Left kidney (tissue), 2 donors: Measurements from ENCODE around the gene FOXD1. TPM values are rescaled to one million over a fixed set of nuclear protein-coding genes. Genes with fewer than 3 reads are reported as not detected.

Experiments used
- DNase-seq: peaks from one replicate; pipeline ENCODE4 v3.0.0-alpha.2; 2013
- polyA plus RNA-seq: library from polyadenylated mRNA; unstranded; fragments of 120-200 nt; gene quantifications from one replicate; pipeline ENCODE4 v1.2.1, GENCODE V29; 2013; ENCODE audit not compliant: insufficient read length

The FOXD1 gene
- polyA plus RNA-seq, 1 donor: 11.1 TPM

DNA sequence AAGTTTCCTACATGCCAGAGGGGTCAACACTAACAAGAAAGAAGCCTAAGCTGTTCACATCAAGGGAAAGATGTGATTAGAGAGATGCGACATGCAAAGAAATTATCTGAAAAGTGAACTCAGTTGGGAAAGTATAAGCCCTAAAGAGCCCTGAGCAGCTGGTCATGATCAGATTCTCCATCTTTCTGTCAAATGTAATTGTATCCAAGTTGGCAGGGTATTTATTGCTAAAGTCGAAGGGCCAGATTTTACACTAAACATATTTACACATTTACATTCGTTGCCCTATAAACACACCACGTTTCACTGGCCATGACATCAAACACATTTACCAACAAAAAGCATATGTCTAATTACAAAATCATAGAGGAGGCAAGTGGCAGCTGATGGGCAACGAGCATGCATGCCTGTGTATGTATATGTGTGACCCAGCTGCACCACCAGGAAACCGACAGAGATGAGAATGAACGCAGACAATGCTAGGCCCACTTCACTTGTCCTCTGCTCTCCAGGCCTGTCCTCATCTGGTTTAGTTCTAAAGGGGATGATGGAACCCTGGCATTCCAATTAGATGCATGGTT lies 6.3 kb downstream of the FOXD1 start:
- DNase-seq: no peak

- no peak for DNase-seq
Observed at GRCh38 chr5:73441378-73441777, 7.2 kb downstream of the FOXD1 start.

DNA sequence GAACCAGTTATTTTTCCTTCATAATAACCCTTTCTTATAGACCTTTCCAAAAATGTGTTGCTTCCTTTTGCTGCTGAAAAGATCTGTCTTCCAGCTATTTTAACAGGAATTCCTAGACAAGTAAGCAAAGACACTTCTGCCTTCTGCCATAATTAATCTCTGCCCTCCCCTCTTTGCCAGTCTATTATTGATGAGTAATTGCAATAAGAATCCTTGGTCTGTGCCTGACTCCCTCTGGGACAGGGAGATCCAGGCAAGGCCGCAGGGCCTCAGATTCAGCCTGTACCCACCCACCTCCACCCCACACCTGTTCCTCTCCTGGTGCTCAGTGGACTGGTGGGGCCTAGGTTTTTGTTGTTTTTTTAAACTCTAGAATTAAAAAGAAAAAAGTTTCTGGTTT lies 8.3 kb downstream of the FOXD1 start:
- no peak for DNase-seq

GRCh38 chr5:73438645-73439470 lies 9.7 kb downstream of the FOXD1 start:
- DNase-seq: no peak

DNA sequence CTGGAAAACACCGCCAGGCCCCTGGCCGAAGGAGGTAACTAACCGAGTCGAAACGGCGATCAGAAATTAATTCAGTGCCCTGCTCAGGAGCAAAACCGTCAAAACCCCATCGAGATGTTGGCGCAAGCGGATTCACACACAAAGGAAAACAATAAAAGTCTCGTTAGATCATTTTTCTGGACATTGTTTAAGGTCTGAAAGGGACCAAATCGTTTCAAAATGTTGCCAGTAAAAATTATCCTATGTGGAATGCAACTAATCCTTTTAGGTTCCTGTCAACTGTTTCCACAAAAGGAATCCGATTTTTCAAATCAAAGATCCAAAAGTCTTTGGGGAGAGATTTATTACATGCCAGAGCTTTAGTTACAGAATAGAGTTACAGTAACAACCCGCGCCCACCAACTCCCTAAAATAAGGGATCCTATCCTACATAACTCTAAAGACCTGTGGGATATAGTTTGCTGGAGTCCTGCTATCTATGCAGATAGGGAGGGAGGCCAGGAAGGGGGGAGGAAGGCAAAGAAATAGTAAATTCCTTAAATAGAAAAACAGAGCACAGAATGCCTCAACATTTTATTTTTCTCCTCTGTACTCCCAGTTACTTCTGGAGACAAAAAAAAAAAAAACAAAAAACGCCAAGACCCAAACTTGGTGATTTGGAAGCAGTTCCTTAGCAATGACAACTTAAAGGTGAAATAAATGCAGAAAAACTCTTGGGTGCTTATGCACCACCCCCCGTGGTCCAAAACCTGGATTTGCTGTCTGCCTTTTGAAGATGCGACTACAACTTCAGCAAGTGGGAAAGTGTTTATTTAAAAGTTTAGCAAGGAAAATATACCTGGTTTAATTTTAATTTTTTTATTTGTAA lies 10.6 kb downstream of the FOXD1 start:
- no peak for DNase-seq

DNA sequence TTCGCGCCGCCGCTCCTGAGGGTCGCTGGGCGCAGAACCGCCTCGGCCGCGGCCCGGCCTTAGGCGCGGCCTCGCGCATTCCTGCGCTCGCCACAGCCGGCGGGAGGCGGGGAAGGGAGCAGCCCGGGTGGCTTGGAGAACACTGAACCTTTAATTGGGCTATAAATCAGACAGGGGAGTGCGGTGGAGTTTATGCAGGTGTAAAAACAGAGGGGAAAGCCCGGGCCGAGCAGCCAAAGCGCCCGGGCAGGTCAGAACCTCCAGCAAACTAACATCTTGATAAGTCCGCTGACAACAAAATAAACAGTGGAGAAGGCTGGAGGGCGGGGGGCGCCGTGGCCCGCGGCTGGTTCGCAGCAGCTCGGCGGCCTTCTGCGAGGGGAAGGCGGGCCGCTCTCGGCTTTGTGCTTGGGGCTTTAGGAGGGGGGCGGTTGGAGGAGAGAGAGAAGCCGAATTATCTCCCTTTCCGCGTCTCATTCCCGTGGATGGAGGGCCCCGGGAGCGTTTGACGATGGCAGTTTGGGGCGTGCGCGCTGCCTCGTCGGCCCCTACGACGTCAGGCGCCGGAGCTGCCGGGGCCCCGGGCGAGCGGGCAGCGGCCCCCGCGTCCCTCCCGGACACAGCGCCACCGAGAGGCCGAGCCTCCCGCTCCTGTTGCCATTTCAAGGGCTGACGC lies 11.3 kb downstream of the FOXD1 start:
- DNase-seq: peak; percentile 93

DNA sequence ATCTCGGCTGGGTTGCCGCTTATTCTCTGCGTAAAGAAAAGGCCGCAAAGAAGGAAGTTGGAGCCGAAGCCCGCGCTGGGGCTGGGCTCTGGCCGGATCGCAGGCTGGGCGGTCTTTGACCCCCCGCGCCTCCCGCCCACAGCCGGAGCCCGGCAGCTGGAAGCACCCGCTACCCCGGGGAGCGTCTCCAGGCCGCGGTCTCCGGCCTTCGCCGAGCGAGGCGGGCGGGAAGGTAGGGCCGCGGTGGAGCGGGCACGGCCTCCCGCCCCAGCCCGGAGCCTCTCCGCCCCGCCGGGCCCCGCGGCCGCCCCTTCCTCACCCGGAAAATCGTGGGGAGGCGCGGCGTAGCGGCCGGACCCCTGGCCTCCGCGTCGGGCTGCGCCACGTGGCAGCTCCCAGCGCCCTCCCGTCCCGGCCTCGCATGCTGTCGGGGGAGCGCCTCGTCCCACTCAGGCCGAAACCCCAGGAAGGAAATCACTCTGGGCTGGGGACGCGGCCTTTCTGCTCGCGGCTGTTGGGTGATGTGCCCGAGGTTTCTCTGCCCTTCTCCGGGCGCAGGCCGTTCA lies 12.0 kb downstream of the FOXD1 start:
- DNase-seq: no peak

DNA sequence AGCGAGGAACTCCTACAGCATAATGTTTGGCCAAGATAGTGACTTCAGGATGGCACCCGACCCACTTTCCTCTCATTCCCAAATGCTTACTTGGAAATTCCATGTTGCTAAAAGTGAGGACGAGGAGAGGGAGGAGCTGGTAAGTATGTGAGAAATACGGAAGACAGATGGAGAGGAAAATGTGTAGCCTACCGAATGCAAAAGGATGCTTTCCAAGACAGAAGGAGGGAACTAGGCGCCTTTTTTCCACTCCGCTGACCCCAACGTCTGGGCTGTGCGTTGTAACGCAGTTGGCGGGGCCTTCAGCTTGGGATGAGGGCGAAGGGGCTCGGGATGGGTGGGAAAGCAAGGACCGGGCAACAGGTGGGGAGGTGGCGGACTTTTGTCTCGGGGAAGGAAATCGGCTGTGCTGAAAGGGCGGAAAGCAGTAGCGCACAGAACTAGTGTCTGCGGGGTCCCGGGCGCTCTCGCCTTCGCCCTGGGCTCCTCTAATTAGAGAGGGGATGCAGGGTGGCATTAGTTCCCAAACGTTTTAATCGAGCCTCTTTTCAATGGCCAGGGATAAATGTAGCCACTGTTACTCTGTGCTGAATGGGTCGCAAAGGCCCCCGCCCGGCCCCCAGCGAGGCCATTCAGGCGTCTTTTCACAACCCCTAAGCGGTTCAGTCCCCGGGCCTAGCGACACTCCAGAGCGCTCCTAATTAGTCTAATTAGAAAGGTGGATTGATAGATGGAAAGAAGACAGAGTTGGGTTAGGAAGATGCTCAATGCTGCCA lies 12.6 kb downstream of the FOXD1 start:
- no peak for DNase-seq

DNA sequence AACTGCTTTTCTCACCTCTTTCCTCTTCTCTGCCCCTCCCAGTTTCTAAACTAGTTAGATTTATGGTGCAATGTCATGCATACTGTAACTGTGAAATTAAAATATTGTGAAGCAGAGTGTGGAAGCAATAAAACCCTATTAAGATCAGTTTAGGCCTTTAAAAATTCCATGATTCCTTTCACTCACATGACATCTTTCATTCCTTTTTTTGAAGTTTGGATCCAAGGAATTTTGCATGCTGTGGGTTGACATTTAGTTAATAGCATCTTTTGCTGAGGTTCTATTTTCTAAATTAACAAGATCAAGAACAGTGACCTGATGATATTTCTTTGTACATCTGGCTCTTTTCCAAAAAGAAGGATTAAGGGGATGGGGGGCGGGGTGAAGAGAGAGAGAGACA lies 13.7 kb downstream of the FOXD1 start:
- no peak for DNase-seq

- no peak for DNase-seq
Observed at GRCh38 chr5:73434461-73434860, 14.1 kb downstream of the FOXD1 start.

DNA sequence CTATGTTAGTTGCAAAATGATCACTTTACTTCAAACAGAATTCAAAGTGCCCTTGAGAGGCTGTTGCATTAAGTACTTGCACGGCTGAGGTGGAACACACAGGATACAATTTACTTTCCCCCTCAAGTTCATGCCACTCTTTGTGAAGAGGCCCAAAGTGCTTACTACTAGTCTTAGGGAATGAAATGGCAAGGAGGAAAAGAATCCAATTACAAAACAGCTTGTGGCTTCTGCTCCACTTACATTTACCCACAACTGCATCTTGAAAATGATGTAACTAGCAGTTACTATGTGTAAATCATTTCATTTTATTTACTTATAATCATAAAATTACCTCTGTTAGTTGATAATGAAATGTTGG lies 14.6 kb downstream of the FOXD1 start:
- no peak for DNase-seq

- DNase-seq: no peak
Observed at GRCh38 chr5:73433272-73433981, 15.2 kb downstream of the FOXD1 start.

- DNase-seq: no peak
Observed at GRCh38 chr5:73431204-73431851, 17.2 kb downstream of the FOXD1 start.

GRCh38 chr5:73426034-73426433 lies 22.5 kb downstream of the FOXD1 start:
- DNase-seq: no peak

DNA sequence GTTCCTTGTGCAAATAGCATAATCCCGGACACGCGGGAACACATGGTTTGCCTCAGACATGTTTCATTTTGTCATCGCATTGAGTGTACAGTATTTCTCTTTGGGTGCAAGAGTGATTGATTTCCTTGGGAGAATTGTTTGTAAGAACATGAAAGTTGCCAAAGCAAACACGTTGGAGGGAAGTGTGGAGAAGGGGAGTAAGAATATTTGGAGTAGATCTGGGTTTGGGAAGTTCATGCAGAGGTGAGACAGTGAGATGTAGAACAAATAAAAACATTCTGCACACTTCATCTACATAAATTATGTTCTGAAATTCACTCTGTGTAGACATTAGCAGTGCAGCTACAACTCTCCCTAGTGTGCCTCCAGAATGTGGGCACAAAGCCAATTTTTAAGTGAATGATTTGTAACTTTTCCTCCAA lies 24.0 kb downstream of the FOXD1 start:
- DNase-seq: no peak

DNA sequence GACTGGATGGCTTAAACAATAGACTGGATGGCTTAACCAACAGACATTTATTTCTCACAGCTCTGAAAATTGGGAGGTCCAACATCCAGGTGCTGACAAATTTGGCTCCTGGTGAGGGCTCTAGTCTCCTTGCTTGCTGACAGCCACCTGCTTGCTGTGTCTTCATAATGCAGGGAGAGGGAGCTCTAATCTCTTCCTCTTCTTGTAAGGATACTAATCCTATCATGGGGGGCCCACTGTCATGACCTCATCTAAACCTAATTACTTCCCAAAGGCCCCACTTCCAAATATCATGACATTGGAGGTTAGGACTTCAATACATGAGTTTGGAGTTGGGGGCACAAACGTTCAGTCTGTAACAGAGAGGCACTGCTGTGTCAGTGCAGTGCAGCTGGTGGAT lies 26.4 kb downstream of the FOXD1 start:
- DNase-seq: no peak

DNA sequence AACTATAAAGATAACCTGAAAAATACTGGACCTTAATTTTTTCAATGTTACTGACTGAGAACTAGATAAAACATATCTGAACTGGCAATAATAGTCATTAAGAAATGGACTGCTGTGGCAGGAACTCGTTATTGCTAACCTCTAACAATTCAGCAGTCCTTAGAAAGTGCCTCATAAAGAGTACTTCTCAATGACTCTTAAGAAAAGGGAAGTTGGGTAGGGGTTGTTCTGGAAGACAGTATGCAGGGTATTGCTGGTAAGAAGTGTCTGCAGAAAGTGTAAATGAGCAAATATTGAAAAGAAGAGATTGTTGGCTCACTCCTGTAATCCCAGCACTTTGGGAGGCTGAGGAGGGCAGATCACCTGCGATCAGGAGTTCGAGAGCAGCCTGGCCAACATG lies 27.9 kb downstream of the FOXD1 start:
- no peak for DNase-seq

DNA sequence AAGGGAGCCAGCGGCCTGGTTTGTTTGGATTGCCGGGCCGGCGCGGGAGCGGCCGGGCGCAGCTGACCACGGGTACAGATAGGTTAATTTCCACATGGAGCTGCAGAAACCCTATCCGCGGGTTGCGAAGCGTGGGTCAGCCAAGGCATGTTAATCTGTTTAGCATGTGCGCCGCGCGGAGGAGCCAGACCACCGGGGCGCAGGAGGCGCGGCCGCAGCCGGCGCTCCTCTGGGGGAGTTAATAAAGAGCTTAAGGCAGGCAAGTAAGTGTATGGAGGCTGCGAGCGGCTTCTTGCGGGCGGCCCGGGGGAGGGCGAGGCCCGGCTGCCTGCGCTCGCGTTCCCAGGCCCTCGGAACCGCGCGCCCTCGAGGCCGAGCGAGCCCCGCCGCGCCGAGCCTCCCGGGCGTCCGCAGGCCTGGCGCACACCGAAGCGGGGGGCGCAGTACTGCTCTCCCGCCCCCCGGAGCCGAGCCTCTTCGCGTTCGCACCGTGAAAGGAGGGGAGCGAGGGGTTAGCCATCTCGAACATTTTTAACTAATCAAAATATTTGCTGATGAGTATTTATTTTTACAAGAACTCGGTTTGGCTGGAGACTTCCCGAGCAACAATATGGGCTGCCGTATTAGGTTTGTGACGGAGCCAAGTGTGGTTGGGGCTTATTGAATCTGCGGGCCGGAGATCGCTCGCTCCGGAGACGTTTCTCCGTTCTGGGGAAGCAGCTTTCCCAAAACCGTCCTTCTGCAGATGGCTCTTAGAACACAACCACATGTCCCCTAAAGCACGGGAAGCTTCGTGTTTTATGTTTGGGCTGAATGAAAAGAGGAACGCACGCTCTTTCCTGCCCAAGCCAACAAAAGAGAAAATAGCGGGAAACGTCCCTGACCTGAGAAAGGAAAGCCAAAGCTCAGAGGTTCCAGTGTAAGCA lies 28.8 kb downstream of the FOXD1 start:
- DNase-seq: peak; percentile 79

DNA sequence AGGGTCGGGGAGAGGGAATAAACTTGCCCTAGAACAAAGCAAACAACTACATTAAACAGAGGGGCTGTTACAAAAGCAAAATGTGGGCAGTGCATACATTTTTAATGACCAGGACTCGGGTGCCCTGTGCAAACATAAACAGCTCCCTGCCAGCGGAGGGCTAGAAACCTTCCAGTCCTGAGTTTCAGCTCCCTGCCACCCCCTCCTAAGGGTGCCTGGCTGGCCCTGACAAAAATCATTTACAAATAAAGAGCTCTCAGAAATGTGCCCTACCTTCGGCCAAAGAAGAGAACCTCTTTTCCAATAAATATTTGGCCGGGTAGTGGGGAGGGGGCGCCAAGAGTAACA lies 29.5 kb downstream of the FOXD1 start:
- DNase-seq: no peak
